HCT116 (cell line): ENCODE measurements around the gene MRPS7.

Experiments
- CTCF ChIP-seq, 3 experiments: fragments of 200-600 bp in 1 of 3; sonication (generic) in 1 of 3; IDR thresholded peaks in 2 of 3; conservative IDR thresholded peaks in 1 of 3; 2 replicates each; pipeline ENCODE4 v1.5.1; 2012 to 2017; ENCODE audit warnings: low read depth in 2 of 3, low read length in 2 of 3, antibody characterized with exemption in 1 of 3, borderline replicate concordance in 1 of 3, control low read depth in 1 of 3, mild to moderate bottlenecking in 1 of 3, mixed read lengths in 1 of 3, mixed run types in 1 of 3, moderate library complexity in 1 of 3; ENCODE audit not compliant: insufficient read depth in 1 of 3
- EZH2 ChIP-seq: fragments of 200-600 bp; sonication (generic); IDR thresholded peaks from 2 replicates; pipeline ENCODE4 v1.6.1; 2017; ENCODE audit warnings: antibody characterized with exemption, mixed run types
- POLR2A ChIP-seq: IDR thresholded peaks from 2 replicates; pipeline ENCODE4 v1.7.0; 2011; ENCODE audit warnings: borderline replicate concordance; ENCODE audit not compliant: insufficient read depth, insufficient read length; ENCODE audit errors: extremely low read depth

- no peak for TF ChIP-seq POLR2A
- TF ChIP-seq CTCF (IDR thresholded peaks at IDR 0.05 in 2 of 3, conservative IDR thresholded peaks at IDR 0.05 in 1 of 3; ENCODE audit: borderline replicate concordance in 1 of 3, insufficient read depth in 1 of 3, low read depth in 2 of 3, low read length in 2 of 3), result no peak
- TF ChIP-seq EZH2, result no peak
Measured at GRCh38 chr17:75252039-75252816, 9.5 kb upstream of the MRPS7 start.
